HepG2 (cell line): ENCODE measurements around the gene PRMT5. TPM values are rescaled to one million over a fixed set of nuclear protein-coding genes. Genes with fewer than 3 reads are reported as not detected.

ENCODE experiments used
- ATAC-seq: fragments of 200-7000 bp; cut with Tn5 transposase; 3 replicates; pipeline ENCODE4 v1.9.1; 2020; ENCODE audit warnings: mild to moderate bottlenecking, moderate library complexity
- BruUV-seq: library from RNA; stranded (reverse); fragments of 400-500 nt; replicated peaks from 2 replicates; lab custom pipeline; 2021; lab: Mats Ljungman, UMichigan
- CTCF ChIA-PET: fragments of 300-600 bp; formaldehyde crosslinking; extraction: SDS; loops from one replicate; lab custom pipeline; 2021; ENCODE audit warnings: low total read pairs, inconsistent platforms, low intra/inter-chr PET ratio; lab: Yijun Ruan, JAX
- POLR2A ChIA-PET: fragments of 350-600 bp; sonication (Branson Sonifier 250); formaldehyde crosslinking; loops from one replicate; lab custom pipeline; 2020; ENCODE audit warnings: antibody characterized with exemption, inconsistent platforms; lab: Yijun Ruan, JAX
- DNase-seq: peaks from one replicate; pipeline ENCODE4 v3.0.0-alpha.2; 2015; ENCODE audit warnings: low spot score
- FAIRE-seq: peaks from 3 replicates; lab custom pipeline; 2011; peaks lifted over from hg19 to GRCh38; lab: Jason Lieb, UNC
- H2AFZ ChIP-seq: one replicate; pipeline ENCODE4 v1.6.1; 2011; ENCODE audit warnings: low read length, inconsistent platforms
- H3K27ac ChIP-seq: fragments of 300-600 bp; 3 replicates; pipeline ENCODE4 v1.8.0; 2011; ENCODE audit warnings: mixed run types, mild to moderate bottlenecking, mixed read lengths, low read length, inconsistent platforms; ENCODE audit not compliant: insufficient read depth; ENCODE audit errors: extremely low read length
- H3K27me3 ChIP-seq, 2 experiments: fragments of 200-600 bp in 1 of 2; 2 replicates in 1 of 2; 3 replicates in 1 of 2; pipeline versions ENCODE4 v1.6.0 to v1.8.0; 2011; ENCODE audit warnings: low read length in 2 of 2, mild to moderate bottlenecking in 2 of 2, moderate library complexity in 2 of 2, inconsistent platforms in 1 of 2; ENCODE audit not compliant: insufficient read depth in 2 of 2, control insufficient read depth in 1 of 2
- H3K36me3 ChIP-seq, 2 experiments: fragments of 200-600 bp in 1 of 2; replicated peaks in 1 of 2; 2 replicates in 1 of 2; 3 replicates in 1 of 2; pipeline versions ENCODE4 v1.5.1 to v1.8.0; 2011; ENCODE audit warnings: low read length in 2 of 2, inconsistent platforms in 1 of 2; ENCODE audit not compliant: insufficient read depth in 2 of 2, control insufficient read depth in 1 of 2
- H3K4me1 ChIP-seq: 2 replicates; pipeline ENCODE4 v1.5.1; 2012; ENCODE audit warnings: low read length, inconsistent platforms; ENCODE audit not compliant: insufficient read depth
- H3K4me2 ChIP-seq: 2 replicates; pipeline ENCODE4 v1.6.0; 2011; ENCODE audit warnings: low read depth, low read length, inconsistent platforms
- H3K4me3 ChIP-seq, 3 experiments: fragments of 200-600 bp in 1 of 3; sonication (generic), shearing (Covaris generic) in 1 of 3; replicated peaks in 1 of 3; 2 replicates each; pipeline ENCODE4 v1.5.1; 2011 to 2016; ENCODE audit warnings: low read length in 3 of 3, inconsistent platforms in 2 of 3, low read depth in 2 of 3, mild to moderate bottlenecking in 2 of 3, control low read depth in 1 of 3, mixed read lengths in 1 of 3; ENCODE audit not compliant: insufficient read depth in 1 of 3
- H3K79me2 ChIP-seq: one replicate; pipeline ENCODE4 v1.6.1; 2011; ENCODE audit warnings: low read length, inconsistent platforms; ENCODE audit not compliant: insufficient read depth
- H3K9ac ChIP-seq: 2 replicates; pipeline ENCODE4 v1.6.0; 2011; ENCODE audit warnings: mild to moderate bottlenecking, low read depth, low read length, inconsistent platforms; ENCODE audit not compliant: insufficient read depth
- H3K9me3 ChIP-seq: 2 replicates; pipeline ENCODE4 v1.5.1; 2012; ENCODE audit warnings: mild to moderate bottlenecking, low read length
- H4K20me1 ChIP-seq: 2 replicates; pipeline ENCODE4 v1.6.0; 2011; ENCODE audit warnings: inconsistent platforms, mild to moderate bottlenecking, low read length, moderate library complexity; ENCODE audit not compliant: insufficient read depth
- AFF4 ChIP-seq: sonication (generic); formaldehyde crosslinking; IDR thresholded peaks from 2 replicates; pipeline ENCODE4 v1.4.0; 2020; ENCODE audit warnings: missing genetic modification reagents
- ATF7 ChIP-seq, 2 experiments: fragments of 450-650 bp in 1 of 2; sonication (generic) in 1 of 2; formaldehyde crosslinking in 1 of 2; IDR thresholded peaks; 2 replicates each; pipeline versions ENCODE4 v1.4.0 to v1.6.1; 2016 to 2020; ENCODE audit warnings: antibody characterized with exemption in 1 of 2, mild to moderate bottlenecking in 1 of 2, missing genetic modification reagents in 1 of 2
- HNF1A ChIP-seq, 2 experiments: sonication (generic) in 1 of 2; formaldehyde crosslinking in 1 of 2; IDR thresholded peaks; 2 replicates each; pipeline versions ENCODE4 v1.4.0 to v1.6.1; 2016 to 2020; ENCODE audit warnings: borderline replicate concordance in 1 of 2, low read depth in 1 of 2, mild to moderate bottlenecking in 1 of 2, missing genetic modification reagents in 1 of 2
- SALL2 ChIP-seq: sonication (generic); formaldehyde crosslinking; IDR thresholded peaks from 2 replicates; pipeline ENCODE4 v1.8.1; 2023; ENCODE audit warnings: mild to moderate bottlenecking, missing genetic modification reagents, inconsistent platforms
- THAP11 ChIP-seq: IDR thresholded peaks from 2 replicates; pipeline ENCODE4 v1.6.1; 2016; ENCODE audit warnings: missing biosample characterization, missing genetic modification reagents
- TRAFD1 ChIP-seq: sonication (generic); formaldehyde crosslinking; IDR thresholded peaks from 2 replicates; pipeline ENCODE4 v1.5.1; 2020; ENCODE audit warnings: missing genetic modification reagents, mild to moderate bottlenecking, borderline replicate concordance
- WGBS: methylation state at CpG from one replicate; pipeline ENCODE4 v1.1.6; 2017; ENCODE audit warnings: low lambda C conversion rate; 5-methylcytosine and 5-hydroxymethylcytosine counted together
- in situ Hi-C: cut with HindIII; loops from 2 replicates; pipeline ENCODE4 v1.10.0; 2017; ENCODE audit warnings: low pct_unique_long_range_greater_than_20kb; ENCODE audit not compliant: extremely low pct_ligation_motif_present
- intact Hi-C: fragments of 100-400 bp; cut with micrococcal nuclease; formaldehyde crosslinking; loops from one replicate; pipeline ENCODE4 v1.10.0; 2022; ENCODE audit not compliant: unreplicated experiment
- polyA plus RNA-seq, 8 experiments: library from polyadenylated mRNA; depleted of rRNA in 3 of 8; stranded (reverse) in 7 of 8; unstranded in 1 of 8; fragments of >200 nt; fragmentation: Illumina TruSeq in 4 of 8; extraction: Trizol in 4 of 8; gene quantifications; 2 replicates each; pipeline versions ENCODE4 v1.2.1 to v1.2.3, GENCODE V29; 2011 to 2016; ENCODE audit warnings: low read depth in 4 of 8, missing spikeins in 1 of 8, mixed read lengths in 1 of 8; ENCODE audit not compliant: insufficient read depth in 1 of 8
- total RNA-seq, 5 experiments: library from RNA; depleted of rRNA; stranded (reverse); fragments of >200 nt; fragmentation: Illumina TruSeq; extraction: Trizol; gene quantifications; 2 replicates each; pipeline ENCODE4 v1.2.3, GENCODE V29; 2016; ENCODE audit warnings: low read depth in 1 of 5

The PRMT5 gene
- total and polyA plus RNA-seq, 2 of the 13 experiments (the other 11 are each of a cell fraction or from before 2014, with no cell fraction given): 210 to 354 TPM

- no peak overlapping the region for H3K4me3 ChIP-seq
- no peaks in the 10 kb centered on the region for H3K9me3 ChIP-seq
- BruUV-seq: no TSS peak
- intact Hi-C loops (no loop called here), in situ Hi-C loops (no loop called here)
- no peak overlapping the region for H2AFZ ChIP-seq
- no peaks in the 10 kb centered on the region for H4K20me1 ChIP-seq
- FAIRE-seq (no peak), DNase-seq (no peak), ATAC-seq (no peak)
- ChIA-PET POLR2A (no interaction called here), CTCF (no interaction called here)
- no peaks in the 10 kb centered on the region for H3K27me3 ChIP-seq
- peaks cover 29% of the 10 kb centered on the region for H3K4me1 ChIP-seq
- TF ChIP-seq ATF7 (IDR thresholded peaks at IDR 0.05): peak; percentile 61; the same call in 1 of the 2 replicates
- no peak for TF ChIP-seq ATF7 (CRISPR knock-in tag; IDR thresholded peaks at IDR 0.05)
- TF ChIP-seq TRAFD1 (CRISPR knock-in tag): no peak
- H3K36me3 ChIP-seq: no peaks in the 10 kb centered on the region
- H3K79me2 ChIP-seq: no peaks in the 10 kb centered on the region
- no peak overlapping the region for H3K4me2 ChIP-seq
- no peak overlapping the region for H3K27ac ChIP-seq
- no peak overlapping the region for H3K9ac ChIP-seq
- 95% methylated on average over 3 of the region's 3 CpGs for WGBS
Measured at GRCh38 chr14:22907429-22907828, 21.7 kb downstream of the PRMT5 start.

- in situ Hi-C loops: no loop called here
- TF ChIP-seq HNF1A (IDR thresholded peaks at IDR 0.05; ENCODE audit: low read depth) (no peak), HNF1A (CRISPR knock-in tag; IDR thresholded peaks at IDR 0.05; ENCODE audit: borderline replicate concordance) (0 out of 2 replicates have a peak, but pooled peaks have one; percentile 19), SALL2 (CRISPR knock-in tag) (no peak), THAP11 (CRISPR knock-in tag) (no peak), AFF4 (no peak)
Measured at GRCh38 chr14:22906073-22906472, 23.1 kb downstream of the PRMT5 start.

More at GRCh38 chr14:22906073-22906472, 23.1 kb downstream of the PRMT5 start:
- H3K27ac ChIP-seq: no peak overlapping the region
- WGBS: 96% methylated on average over 20 of the region's 20 CpGs
- no peaks in the 10 kb centered on the region for H3K36me3 ChIP-seq
- peaks cover 43% of the 10 kb centered on the region for H3K4me1 ChIP-seq
- no peaks in the 10 kb centered on the region for H3K79me2 ChIP-seq
- no peak overlapping the region for H3K4me2 ChIP-seq
- ChIA-PET POLR2A (interaction anchor here (1.6 kb wide), 1 partner anchor 10 kb away, joined by 4 read pairs; no protein-coding TSS in a partner anchor), CTCF (no interaction called here)
- no peak for FAIRE-seq
- intact Hi-C loops: no loop called here
- DNase-seq: no peak
- no peak overlapping the region for H3K4me3 ChIP-seq
- H3K27me3 ChIP-seq: no peaks in the 10 kb centered on the region
- no peaks in the 10 kb centered on the region for H3K9me3 ChIP-seq
- no peak for ATAC-seq
- BruUV-seq: no TSS peak
- no peak overlapping the region for H3K9ac ChIP-seq
- H2AFZ ChIP-seq: no peak overlapping the region
- H4K20me1 ChIP-seq: no peaks in the 10 kb centered on the region
